IMR-90 (cell line): ENCODE measurements around the gene CFAP61.

ENCODE experiments used
- BHLHE40 ChIP-seq: fragments of 150-350 bp; IDR thresholded peaks from 2 replicates; pipeline ENCODE4 v1.6.1; 2016; ENCODE audit warnings: mild to moderate bottlenecking, low read depth, low read length
- CEBPB ChIP-seq: IDR thresholded peaks from 2 replicates; pipeline ENCODE4 v1.6.1; 2012; ENCODE audit warnings: low read depth, low read length, improper control_type of control experiment
- CHD1 ChIP-seq: IDR thresholded peaks from 2 replicates; pipeline ENCODE4 v1.6.1; 2012; ENCODE audit warnings: low read depth, low read length, improper control_type of control experiment
- POLR2A ChIP-seq: IDR thresholded peaks from 2 replicates; pipeline ENCODE4 v1.6.1; 2012; ENCODE audit warnings: mild to moderate bottlenecking, low read depth, low read length
- RAD21 ChIP-seq: IDR thresholded peaks from 2 replicates; pipeline ENCODE4 v1.6.1; 2012; ENCODE audit warnings: low read length, improper control_type of control experiment
- RCOR1 ChIP-seq: IDR thresholded peaks from 2 replicates; pipeline ENCODE4 v1.6.1; 2012; ENCODE audit warnings: mild to moderate bottlenecking, low read length, improper control_type of control experiment; ENCODE audit not compliant: insufficient replicate concordance
- TF ChIP-seq, protein P1 (sequence below): conservative IDR thresholded peaks from 2 replicates; pipeline ENCODE4 v1.5.1; 2012; ENCODE audit warnings: mild to moderate bottlenecking, low read depth, low read length, improper control_type of control experiment
- TF ChIP-seq, protein P2 (sequence below): fragments of 150-350 bp; IDR thresholded peaks from 2 replicates; pipeline ENCODE4 v1.6.1; 2016; ENCODE audit warnings: low read depth, mild to moderate bottlenecking, low read length, moderate library complexity, borderline replicate concordance

DNA sequence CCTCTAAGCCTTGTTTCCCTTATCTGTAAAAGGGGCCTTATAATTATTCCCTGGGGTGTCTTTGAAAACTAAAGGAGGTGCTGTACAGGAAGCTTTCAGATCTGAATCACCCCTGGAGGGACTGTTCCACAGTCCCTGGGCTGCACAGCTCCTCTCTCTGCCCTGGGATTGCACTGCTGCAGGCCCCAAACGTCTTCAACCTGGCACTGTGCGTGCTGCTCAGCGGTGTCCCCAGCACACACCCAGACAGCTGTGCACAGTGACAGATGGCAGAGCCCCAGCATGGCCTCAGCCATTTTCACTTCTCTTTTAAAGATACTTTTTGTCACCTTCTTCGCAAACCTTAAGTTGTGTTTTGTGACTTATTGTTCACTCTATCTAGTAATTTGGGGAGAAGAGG, 264.9 kb downstream of the CFAP61 start:
- TF ChIP-seq, protein P1, sequence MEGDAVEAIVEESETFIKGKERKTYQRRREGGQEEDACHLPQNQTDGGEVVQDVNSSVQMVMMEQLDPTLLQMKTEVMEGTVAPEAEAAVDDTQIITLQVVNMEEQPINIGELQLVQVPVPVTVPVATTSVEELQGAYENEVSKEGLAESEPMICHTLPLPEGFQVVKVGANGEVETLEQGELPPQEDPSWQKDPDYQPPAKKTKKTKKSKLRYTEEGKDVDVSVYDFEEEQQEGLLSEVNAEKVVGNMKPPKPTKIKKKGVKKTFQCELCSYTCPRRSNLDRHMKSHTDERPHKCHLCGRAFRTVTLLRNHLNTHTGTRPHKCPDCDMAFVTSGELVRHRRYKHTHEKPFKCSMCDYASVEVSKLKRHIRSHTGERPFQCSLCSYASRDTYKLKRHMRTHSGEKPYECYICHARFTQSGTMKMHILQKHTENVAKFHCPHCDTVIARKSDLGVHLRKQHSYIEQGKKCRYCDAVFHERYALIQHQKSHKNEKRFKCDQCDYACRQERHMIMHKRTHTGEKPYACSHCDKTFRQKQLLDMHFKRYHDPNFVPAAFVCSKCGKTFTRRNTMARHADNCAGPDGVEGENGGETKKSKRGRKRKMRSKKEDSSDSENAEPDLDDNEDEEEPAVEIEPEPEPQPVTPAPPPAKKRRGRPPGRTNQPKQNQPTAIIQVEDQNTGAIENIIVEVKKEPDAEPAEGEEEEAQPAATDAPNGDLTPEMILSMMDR = no peak
- TF ChIP-seq POLR2A = no peak
- TF ChIP-seq RCOR1 = no peak
- no peak for TF ChIP-seq RAD21
- TF ChIP-seq CHD1 = no peak
- no peak for TF ChIP-seq BHLHE40
- TF ChIP-seq, protein P2, sequence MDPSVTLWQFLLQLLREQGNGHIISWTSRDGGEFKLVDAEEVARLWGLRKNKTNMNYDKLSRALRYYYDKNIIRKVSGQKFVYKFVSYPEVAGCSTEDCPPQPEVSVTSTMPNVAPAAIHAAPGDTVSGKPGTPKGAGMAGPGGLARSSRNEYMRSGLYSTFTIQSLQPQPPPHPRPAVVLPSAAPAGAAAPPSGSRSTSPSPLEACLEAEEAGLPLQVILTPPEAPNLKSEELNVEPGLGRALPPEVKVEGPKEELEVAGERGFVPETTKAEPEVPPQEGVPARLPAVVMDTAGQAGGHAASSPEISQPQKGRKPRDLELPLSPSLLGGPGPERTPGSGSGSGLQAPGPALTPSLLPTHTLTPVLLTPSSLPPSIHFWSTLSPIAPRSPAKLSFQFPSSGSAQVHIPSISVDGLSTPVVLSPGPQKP = no peak
- no peak for TF ChIP-seq CEBPB
